ENCODE data around the gene IFT81.

DNA sequence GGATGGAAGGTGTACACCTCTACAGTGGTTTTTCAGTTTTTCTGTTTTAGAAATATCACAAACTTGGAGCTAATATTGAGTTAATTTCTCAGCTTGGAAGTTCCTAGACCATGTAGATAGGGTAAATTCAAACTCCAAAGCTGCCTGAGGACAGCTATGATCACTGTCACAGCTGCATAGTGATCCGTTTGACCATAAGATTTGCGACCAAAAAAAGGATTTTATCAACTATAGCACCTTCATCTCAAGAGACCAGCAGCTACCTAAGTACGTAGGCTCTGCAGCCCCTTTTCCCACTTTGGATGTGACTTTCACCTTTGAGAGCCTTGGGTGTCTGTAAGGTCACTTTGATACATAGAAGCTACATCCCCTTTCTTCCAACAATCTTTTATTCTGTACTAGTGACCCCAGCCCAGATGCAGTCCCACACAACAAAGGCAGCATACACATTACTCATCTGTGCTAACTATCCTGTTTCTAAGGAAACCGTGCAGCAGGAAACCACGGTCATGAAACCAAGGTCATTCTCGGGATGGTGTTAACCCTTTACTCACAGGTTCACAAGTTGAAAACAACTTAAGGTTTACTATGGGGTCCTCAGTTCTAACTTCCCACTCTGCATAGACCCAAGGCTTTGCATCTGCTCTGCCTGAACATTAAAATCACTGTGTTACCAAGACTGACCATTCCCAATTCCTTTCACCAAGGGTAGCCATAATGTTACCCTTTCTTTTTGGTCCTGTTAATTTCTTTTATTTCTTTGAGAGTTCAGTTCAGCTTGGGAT is 75.4 kb downstream of the IFT81 start:
- no peak for TF ChIP-seq CTCF (IDR thresholded peaks at IDR 0.05; ENCODE audit: low read depth, low read length)
- TF ChIP-seq EZH2phosphoT487 (IDR thresholded peaks at IDR 0.05; ENCODE audit: low read depth), result no peak
